Measurements from ENCODE around the gene SCO2.
A peak's percentile ranks its signal among the peaks of the same experiment; 100 is the strongest.

The SCO2 gene

GRCh38 chr22:50498322-50498890 lies 27.0 kb downstream of the SCO2 start:
- no peaks in the 10 kb centered on the region for H3K9me3 Mint-ChIP-seq
- no peaks in the 10 kb centered on the region for H3K4me1 Mint-ChIP-seq
- H3K27me3 Mint-ChIP-seq (ENCODE audit: low read depth) = peaks cover 9% of the 10 kb centered on the region
- H3K27ac Mint-ChIP-seq = peak overlapping the region in 1 of 3 experiments; percentile 19
- H3K36me3 Mint-ChIP-seq (ENCODE audit: low read depth) = no peaks in the 10 kb centered on the region
- TF ChIP-seq, protein P1, sequence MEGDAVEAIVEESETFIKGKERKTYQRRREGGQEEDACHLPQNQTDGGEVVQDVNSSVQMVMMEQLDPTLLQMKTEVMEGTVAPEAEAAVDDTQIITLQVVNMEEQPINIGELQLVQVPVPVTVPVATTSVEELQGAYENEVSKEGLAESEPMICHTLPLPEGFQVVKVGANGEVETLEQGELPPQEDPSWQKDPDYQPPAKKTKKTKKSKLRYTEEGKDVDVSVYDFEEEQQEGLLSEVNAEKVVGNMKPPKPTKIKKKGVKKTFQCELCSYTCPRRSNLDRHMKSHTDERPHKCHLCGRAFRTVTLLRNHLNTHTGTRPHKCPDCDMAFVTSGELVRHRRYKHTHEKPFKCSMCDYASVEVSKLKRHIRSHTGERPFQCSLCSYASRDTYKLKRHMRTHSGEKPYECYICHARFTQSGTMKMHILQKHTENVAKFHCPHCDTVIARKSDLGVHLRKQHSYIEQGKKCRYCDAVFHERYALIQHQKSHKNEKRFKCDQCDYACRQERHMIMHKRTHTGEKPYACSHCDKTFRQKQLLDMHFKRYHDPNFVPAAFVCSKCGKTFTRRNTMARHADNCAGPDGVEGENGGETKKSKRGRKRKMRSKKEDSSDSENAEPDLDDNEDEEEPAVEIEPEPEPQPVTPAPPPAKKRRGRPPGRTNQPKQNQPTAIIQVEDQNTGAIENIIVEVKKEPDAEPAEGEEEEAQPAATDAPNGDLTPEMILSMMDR (IDR thresholded peaks at IDR 0.05; ENCODE audit: unreplicated experiment in 3 of 3) = peak; percentile 45 to 65 (median 53)
- peak overlapping the region in 1 of 3 experiments; percentile 16 for H3K4me3 Mint-ChIP-seq

GRCh38 chr22:50497093-50497492 lies 28.3 kb downstream of the SCO2 start:
- no peaks in the 10 kb centered on the region for H3K4me1 Mint-ChIP-seq
- no peak overlapping the region for H3K27ac Mint-ChIP-seq
- H3K36me3 Mint-ChIP-seq (ENCODE audit: low read depth) = no peaks in the 10 kb centered on the region
- H3K4me3 Mint-ChIP-seq = no peak overlapping the region
- no peaks in the 10 kb centered on the region for H3K9me3 Mint-ChIP-seq
- peaks cover 9% of the 10 kb centered on the region for H3K27me3 Mint-ChIP-seq (ENCODE audit: low read depth)
- TF ChIP-seq, protein P1 (IDR thresholded peaks at IDR 0.05; ENCODE audit: unreplicated experiment in 3 of 3) = no peak

DNA sequence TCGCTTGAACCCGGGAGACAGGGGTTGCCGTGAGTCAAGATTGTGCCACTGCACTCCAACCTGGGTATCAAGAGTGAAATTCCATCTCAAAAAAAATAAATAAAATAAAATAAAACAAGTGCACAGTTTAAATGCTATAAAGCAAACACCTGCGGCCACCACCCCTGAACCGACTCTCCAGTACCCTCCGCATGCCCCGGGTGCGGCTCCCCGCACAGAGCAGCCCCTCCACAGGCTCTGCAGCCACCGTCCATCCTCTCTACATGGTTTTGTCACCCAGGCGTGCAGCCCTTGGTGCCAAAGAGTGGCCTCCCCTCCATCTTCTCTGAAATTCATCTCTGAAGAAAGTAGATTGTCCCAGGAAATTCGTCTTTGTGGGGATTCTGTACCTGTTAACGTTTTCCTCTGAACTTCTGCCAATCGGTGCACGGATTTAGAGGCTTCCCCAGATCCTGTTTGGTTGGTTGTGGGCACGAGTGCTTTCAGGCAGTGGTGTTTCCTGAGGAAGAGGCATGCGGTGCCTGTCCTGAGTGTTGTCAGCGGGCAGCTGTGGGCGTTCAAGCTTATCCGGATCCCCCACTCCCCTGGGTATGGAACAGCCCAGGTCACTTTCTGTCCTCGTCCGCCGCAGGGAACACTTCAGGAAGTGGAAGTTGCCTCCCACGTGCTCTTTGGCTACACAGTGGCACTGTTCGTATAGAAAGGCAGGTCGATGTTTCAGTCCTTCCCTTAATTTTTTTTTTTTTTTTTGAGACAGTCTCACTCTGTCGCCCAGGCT lies 34.7 kb downstream of the SCO2 start:
- Mint-ChIP-seq H3K36me3 (ENCODE audit: low read depth) (no peaks in the 10 kb centered on the region), H3K4me1 (no peaks in the 10 kb centered on the region), H3K27ac (no peak overlapping the region), H3K4me3 (no peak overlapping the region), H3K27me3 (ENCODE audit: low read depth) (peaks cover 3% of the 10 kb centered on the region), H3K9me3 (no peaks in the 10 kb centered on the region)
- TF ChIP-seq, protein P1 (IDR thresholded peaks at IDR 0.05; ENCODE audit: unreplicated experiment in 3 of 3) = no peak

DNA sequence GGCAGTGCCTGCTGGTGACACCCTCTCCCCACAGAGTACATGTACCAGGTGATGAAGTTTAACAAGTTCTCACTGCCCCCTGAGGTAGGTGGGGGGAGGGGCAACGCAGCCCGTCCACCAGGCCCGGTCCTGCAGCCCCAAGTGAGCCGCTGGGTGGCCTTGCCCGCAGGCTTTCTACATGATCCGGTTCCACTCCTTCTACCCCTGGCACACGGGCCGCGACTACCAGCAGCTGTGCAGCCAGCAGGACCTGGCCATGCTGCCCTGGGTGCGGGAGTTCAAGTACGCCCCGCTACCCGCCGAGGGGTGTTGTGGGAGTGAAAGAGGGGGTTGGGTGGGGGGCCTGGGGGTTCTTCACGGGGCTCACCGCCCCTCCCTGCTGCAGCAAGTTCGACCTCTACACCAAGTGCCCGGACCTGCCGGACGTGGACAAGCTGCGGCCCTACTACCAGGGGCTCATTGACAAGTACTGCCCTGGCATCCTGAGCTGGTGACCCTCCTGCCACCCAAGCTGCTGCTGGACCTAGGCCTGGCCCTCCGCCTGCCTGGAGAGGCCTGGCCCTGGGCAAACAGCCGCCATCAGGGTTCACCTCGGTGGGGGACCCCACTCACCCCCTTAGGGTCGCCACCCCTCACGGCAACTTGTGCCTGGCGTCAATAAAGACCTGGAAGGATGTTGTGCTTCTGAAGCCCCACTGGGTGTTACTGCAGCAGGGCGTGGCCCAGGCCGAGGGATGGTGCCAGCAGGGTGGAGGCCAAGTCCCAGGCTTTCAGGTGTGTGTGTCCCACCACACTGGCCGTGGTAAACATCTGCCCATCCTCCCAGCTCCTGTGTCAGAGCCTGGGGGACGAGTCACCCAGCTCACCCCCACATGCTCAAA lies 35.8 kb downstream of the SCO2 start:
- H3K36me3 Mint-ChIP-seq (ENCODE audit: low read depth) = no peaks in the 10 kb centered on the region

GRCh38 chr22:50488886-50489285 lies 36.5 kb downstream of the SCO2 start:
- H3K27ac Mint-ChIP-seq = no peak overlapping the region
- H3K36me3 Mint-ChIP-seq (ENCODE audit: low read depth) = no peaks in the 10 kb centered on the region
- H3K4me3 Mint-ChIP-seq = no peak overlapping the region
- no peaks in the 10 kb centered on the region for H3K9me3 Mint-ChIP-seq
- peaks cover 12% of the 10 kb centered on the region for H3K27me3 Mint-ChIP-seq (ENCODE audit: low read depth)
- TF ChIP-seq, protein P1 (IDR thresholded peaks at IDR 0.05; ENCODE audit: unreplicated experiment in 3 of 3) = no peak
- H3K4me1 Mint-ChIP-seq = no peaks in the 10 kb centered on the region

More for the DNA sequence above, 35.8 kb downstream of the SCO2 start:
- Mint-ChIP-seq H3K4me1 (no peaks in the 10 kb centered on the region), H3K4me3 (no peak overlapping the region), H3K27ac (no peak overlapping the region), H3K9me3 (no peaks in the 10 kb centered on the region), H3K27me3 (ENCODE audit: low read depth) (peaks cover 11% of the 10 kb centered on the region)
- TF ChIP-seq, protein P1 (IDR thresholded peaks at IDR 0.05; ENCODE audit: unreplicated experiment in 3 of 3) = no peak

Data from nephron (organoid).